MV-4-11 (cell line): ENCODE results near the gene ANKRD63.
A peak's percentile ranks its signal among the peaks of the same experiment; 100 is the strongest.

Source experiments
- DNase-seq: peaks from one replicate; lab custom pipeline; 2025; lab: John Stamatoyannopoulos, UW

Gene ANKRD63

DNA sequence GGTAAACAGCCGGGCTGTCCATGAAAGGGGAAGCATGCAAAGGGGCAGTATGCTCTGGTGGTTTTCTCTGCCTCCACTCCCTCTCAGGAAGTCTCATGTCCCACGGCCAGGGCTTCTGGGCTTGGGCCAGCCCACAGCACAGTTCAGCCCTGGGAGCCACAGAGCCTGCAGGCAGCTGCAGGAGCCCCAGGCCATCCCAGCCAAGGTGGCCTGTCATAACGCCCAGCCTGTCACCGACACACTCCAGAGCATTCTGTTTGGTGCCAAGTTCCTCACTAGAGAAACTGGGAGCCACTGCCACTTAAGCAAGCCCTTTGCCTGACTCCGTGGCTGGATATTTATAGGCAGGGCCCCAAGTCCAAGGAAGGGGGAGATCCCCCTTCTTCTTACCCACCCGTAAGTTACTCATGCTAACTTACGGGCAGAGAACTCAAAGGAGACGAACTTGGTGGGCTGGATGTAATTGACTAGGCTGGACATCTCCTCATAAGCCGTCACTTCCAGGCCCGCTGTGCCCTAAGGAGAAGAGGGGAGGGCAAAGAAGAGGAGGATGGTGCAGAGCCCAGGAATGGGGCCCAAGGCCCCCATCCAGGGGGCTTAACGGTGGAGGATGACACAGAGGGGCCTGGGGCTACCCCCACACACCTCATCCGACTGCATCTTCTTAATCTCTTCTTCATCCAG lies 13.2 kb upstream of the ANKRD63 start:
- no peak for DNase-seq

GRCh38 chr15:40295297-40295696 lies 12.4 kb upstream of the ANKRD63 start:
- DNase-seq: no peak

- DNase-seq: no peak
Observed at GRCh38 chr15:40293905-40294895, 11.3 kb upstream of the ANKRD63 start.

GRCh38 chr15:40293006-40293405 lies 10.1 kb upstream of the ANKRD63 start:
- no peak for DNase-seq

DNA sequence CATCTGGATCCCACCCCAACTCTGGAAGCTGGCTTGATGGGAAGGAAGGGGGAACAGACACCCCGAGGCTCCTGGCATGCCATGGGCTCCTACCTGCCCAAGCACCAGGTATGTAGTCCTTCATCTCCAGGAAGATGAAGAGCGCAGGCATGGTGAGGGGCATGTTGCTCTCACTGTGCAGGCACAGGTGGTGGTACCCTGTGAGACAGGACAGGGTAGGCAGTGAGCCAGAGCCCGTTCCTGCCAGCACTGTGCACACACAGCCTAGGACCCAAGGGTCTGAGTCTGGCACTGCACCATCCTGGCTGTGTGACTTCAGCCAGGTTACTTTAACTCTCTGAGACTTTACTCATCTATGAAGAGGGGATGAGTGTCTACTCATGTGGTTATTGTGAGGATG lies 9.4 kb upstream of the ANKRD63 start:
- DNase-seq: no peak

GRCh38 chr15:40290918-40291574 lies 8.2 kb upstream of the ANKRD63 start:
- no peak for DNase-seq

DNA sequence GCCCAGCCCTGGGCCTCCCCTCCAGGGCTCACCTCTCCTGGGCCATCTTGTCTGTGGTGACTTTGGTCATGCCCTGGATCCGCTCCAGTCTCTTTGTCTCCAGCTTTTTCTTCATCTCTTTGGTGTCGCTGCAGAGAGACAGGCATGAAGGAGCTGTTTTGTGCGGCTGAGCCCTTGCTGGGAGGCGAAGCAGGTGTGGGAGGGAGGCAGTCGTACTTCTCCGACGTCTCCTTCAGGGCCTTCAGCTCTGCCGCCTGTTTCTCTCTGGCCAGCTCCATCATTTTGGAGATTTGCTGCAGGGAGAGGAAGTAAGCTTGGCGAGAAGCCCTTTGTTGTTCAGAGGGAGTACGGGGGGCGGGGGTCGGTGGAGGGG lies 7.7 kb upstream of the ANKRD63 start:
- no peak for DNase-seq

DNA sequence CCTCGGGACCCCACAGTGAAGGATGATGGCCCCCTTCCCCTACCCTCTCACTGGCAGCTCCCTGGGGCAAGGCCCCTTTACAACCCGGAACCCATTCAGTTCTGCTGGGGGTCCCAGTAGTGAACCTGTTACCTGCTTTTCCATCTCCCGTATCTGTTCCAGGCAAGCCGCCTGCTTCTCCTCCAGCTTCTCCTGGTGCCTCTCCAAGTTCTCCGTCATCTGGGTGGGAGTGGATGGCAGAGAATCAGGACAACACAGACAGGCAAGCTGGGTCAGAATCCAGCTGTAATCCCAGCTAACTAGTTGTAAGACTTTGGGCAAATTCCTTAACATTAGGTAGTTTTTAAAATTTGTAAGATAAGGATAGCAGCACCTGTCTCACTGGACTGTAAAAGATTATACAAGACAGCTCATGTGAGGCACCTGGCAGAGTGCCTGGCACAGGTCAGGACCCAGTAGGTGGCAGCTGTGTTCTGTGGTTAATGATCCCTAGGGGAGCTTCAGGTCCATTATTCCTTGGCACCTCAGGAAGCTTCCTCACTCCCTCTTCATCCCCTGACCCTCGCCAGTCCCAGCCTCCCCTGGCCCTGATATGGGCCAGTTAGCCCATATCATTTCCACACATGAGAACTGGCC lies 6.4 kb upstream of the ANKRD63 start:
- no peak for DNase-seq

- DNase-seq: no peak
Observed at GRCh38 chr15:40287968-40288367, 5.1 kb upstream of the ANKRD63 start.

GRCh38 chr15:40287505-40287904 lies 4.6 kb upstream of the ANKRD63 start:
- no peak for DNase-seq

GRCh38 chr15:40286794-40287193 lies 3.9 kb upstream of the ANKRD63 start:
- no peak for DNase-seq

DNA sequence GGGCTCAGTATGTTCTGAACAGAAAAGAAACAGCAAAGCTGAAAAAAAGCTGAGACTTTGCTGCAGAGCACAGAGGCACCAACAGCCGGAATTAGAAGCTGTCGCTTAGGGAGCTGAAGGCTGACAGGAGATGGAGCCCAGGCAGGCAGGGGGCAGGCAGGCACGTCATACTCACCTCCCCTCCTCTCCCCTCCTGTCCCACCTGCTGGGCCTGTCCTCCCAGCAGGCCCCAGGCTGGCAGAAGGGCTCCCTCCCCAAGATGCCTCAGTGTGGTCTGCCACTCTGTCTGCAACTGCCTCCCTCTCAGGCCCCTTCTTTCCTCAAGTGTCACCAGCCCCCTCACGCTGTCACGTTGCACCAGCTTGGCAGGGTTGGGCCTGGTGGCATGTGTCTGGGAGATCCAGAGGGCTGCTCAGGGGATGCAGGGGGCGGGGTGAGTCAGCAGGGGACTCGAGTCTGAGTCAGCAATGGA lies 3.2 kb upstream of the ANKRD63 start:
- DNase-seq: no peak

DNA sequence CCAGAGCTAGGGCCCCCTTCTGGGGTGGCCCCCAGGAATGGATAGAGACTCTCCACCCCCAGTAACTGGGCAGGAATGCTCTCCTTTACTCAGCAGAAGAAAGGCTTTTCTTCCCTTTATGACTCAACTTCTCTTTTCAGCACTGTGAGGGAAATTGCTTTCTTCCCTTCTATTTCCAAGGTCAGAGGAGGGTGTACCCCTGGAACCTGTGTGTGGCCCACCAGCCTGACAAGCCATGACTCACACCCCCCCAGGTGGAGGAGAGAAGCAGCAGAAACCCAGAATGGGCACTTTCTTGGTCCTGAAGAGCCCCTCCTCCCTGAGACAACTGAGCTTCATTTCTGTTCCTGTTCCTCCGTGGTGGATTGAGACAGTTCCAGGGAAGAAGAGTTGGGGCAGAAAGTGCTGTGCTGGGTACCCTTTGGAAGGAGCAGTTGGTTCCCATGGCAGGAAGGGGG lies 2.7 kb upstream of the ANKRD63 start:
- DNase-seq: no peak

DNA sequence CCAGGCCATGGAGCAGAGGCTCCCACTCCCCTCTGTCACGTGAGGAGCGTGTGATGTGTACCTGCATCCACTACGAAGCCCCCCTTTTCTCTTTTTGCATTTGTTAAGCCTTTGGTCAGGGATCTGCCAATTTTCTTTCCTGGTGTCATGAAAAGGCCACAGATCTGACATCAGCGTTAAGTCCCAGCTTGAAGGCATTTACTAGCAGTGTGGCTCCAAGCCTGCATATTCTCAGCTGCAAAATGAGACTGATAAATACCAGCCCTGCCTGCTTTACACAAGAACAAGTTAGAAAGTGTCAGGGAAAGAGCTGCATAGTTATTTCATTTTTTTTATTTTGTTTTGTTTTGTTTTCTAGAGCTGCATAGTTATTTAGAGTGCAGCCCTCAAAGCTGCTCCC lies 2.3 kb upstream of the ANKRD63 start:
- DNase-seq: no peak

- DNase-seq: no peak
Observed at GRCh38 chr15:40283615-40284300, 894 bp upstream of the ANKRD63 start.

- DNase-seq: peak; percentile 35
Observed at GRCh38 chr15:40282147-40282868, 556 bp downstream of the ANKRD63 start.

GRCh38 chr15:40281801-40282146 lies 1.1 kb downstream of the ANKRD63 start:
- no peak for DNase-seq

DNA sequence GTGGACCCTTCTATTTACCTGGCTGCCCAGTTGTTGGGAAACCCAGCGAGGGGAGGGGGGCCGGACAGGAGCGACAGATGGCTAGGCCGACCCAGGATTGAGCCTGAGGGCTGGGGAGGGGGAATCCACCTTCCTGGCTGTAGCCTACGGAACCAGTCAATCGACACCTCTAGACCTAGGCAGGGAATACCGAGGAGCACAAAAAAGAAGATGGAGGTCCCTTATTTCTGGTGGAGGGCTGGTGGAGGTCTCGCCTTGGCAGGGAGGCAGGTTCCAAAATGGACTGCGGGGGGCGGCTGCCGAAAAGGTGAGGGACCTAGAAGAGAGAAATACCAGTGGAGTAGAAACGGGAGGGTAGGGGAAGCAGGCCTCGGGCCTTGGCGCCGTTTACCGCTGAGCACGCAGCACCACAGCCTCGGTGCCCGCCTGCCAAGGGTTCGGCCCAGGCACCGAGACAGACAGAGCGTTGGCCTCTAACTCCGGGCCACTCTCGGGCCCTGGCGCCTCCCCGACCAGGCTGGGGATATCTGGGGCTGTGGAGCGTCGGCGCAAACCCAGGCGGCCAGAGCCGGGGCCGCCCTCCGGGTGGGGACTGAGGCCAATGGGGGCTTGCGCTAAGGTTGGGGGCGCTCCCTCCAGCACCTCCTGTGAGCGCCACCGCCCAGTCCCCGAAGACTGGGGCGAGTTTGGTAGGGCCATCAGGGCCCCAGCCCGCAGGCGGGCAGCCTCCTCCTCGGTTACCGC lies 1.6 kb downstream of the ANKRD63 start:
- no peak for DNase-seq

- DNase-seq: peak; percentile 12
Observed at GRCh38 chr15:40280260-40281056, 2.4 kb downstream of the ANKRD63 start.
